Mucosa of descending colon (tissue), 3 donors: ENCODE data around the gene ARHGAP10. TPM values are rescaled to one million over a fixed set of nuclear protein-coding genes. Genes with fewer than 3 reads are reported as not detected.

Experiments used
- ATAC-seq: fragments of 200-7000 bp; cut with Tn5 transposase; one replicate; pipeline ENCODE4 v1.9.1; 2020; ENCODE audit warnings: mild to moderate bottlenecking, moderate library complexity
- DNase-seq, 3 donors: peaks; one replicate each; pipeline ENCODE4 v3.0.0-alpha.2; 2020
- H3K36me3 ChIP-seq: fragments of 200-600 bp; one replicate; pipeline ENCODE4 v1.8.0; 2021; ENCODE audit warnings: low read depth, mild to moderate bottlenecking
- H3K4me1 ChIP-seq: fragments of 200-600 bp; one replicate; pipeline ENCODE4 v1.8.0; 2021; ENCODE audit warnings: low read depth, mild to moderate bottlenecking
- H3K4me3 ChIP-seq: fragments of 200-600 bp; one replicate; pipeline ENCODE4 v1.8.0; 2021; ENCODE audit warnings: mild to moderate bottlenecking
- H3K9me3 ChIP-seq: fragments of 200-600 bp; one replicate; pipeline ENCODE4 v1.8.0; 2021; ENCODE audit warnings: mild to moderate bottlenecking
- intact Hi-C, 2 donors: fragments of 100-400 bp; cut with DNase I in 1 of 2; cut with micrococcal nuclease in 1 of 2; formaldehyde crosslinking; loops; one replicate each; pipeline versions ENCODE4 v1.11.0 to v1.11.1; 2022; cut with DNase I, micrococcal nuclease
- total RNA-seq, 3 donors: library from RNA; stranded (reverse); fragmentation: NEBNext Ultra II Directional in 2 of 3; extraction: Animal tissue kit (Norgen Biotek cat#: 25700) in 2 of 3; gene quantifications; one replicate each; pipeline versions ENCODE4 v1.2.1 to v1.2.4, GENCODE V29; 2021 to 2023
- TF ChIP-seq, protein P1 (sequence below): fragments of 200-600 bp; IDR thresholded peaks from one replicate; pipeline ENCODE4 v1.8.0; 2022; ENCODE audit warnings: antibody characterized with exemption, mild to moderate bottlenecking
- donor health status: DM: no; HTN: no; CAD: no; lungs with moderate emphysema.
- donor health status: DM: no; HTN: no; CAD: no.
- donor health status: DM: no; HTN: yes; CAD: no.

ARHGAP10 gene
- total RNA-seq, 3 donors from 2014 or later: 3.0 to 66.6 (median 8.1) TPM

DNA sequence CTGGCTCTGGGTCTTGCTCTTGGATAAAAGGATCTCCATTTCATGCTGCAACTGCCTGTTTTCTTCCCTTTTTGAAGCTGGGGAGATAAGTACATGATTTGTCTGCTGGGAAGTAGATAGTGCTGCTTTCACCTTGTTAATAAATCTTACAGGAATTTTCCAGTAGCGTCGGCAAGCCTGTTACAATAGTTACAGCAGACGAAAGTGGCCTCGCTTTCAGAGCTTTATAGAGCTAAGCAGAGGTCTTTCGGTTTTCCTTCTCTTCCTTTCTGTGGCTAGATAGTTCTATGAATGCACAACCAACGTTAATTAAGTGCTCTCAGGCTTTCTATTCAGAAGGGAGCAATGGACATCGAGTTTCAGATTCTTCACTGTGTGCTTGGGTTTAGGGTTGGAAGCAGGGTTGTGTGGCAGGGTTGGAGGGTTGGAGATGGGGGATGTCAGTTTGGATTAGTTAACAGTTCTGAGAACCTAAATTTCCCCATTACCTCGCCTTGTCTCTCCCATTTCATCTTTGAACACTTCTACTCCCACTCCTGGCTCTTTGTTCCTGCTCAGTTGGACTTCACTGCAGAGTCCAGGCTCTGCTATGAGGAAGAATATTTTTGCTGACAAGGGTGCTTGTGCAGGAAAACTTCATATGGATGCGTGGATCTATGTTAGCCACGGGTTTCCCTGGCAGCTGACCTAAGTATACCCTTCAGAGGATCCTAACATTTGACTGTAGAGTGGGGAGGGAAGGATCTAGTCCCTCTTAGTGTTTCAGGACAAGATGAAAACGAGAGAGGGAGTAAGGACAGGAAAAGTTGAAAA, 237.9 kb downstream of the ARHGAP10 start:
- ATAC-seq (no peak), DNase-seq (no peak)
- H3K4me1 ChIP-seq: peaks cover 7% of the 10 kb centered on the region
- TF ChIP-seq, protein P1, sequence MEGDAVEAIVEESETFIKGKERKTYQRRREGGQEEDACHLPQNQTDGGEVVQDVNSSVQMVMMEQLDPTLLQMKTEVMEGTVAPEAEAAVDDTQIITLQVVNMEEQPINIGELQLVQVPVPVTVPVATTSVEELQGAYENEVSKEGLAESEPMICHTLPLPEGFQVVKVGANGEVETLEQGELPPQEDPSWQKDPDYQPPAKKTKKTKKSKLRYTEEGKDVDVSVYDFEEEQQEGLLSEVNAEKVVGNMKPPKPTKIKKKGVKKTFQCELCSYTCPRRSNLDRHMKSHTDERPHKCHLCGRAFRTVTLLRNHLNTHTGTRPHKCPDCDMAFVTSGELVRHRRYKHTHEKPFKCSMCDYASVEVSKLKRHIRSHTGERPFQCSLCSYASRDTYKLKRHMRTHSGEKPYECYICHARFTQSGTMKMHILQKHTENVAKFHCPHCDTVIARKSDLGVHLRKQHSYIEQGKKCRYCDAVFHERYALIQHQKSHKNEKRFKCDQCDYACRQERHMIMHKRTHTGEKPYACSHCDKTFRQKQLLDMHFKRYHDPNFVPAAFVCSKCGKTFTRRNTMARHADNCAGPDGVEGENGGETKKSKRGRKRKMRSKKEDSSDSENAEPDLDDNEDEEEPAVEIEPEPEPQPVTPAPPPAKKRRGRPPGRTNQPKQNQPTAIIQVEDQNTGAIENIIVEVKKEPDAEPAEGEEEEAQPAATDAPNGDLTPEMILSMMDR: no peak
- H3K9me3 ChIP-seq: no peaks in the 10 kb centered on the region
- H3K4me3 ChIP-seq: no peak overlapping the region
- intact Hi-C loops: no loop called here
- H3K36me3 ChIP-seq: no peaks in the 10 kb centered on the region

DNA sequence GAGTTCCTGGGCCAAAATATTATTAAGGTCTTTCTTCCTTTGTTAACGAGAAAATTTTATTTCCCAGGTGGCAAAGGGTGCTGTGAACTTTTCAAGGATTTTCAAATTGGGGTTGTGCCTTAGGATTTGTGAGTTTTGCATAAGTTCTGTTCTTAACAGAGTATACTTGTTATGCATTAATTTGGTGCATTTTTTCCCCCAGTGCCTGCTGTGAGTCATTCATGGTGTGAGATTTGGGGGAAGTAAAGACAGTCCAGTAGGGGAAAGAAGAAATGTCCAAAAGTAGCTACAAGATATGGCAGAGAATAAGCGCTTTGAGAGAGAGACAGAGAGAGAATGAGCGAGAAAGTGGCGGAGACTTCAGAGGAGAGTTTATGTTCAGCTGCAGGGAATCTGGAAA, 239.2 kb downstream of the ARHGAP10 start:
- DNase-seq: no peak
- no peak overlapping the region for H3K4me3 ChIP-seq
- intact Hi-C loops: no loop called here
- TF ChIP-seq, protein P1: no peak
- H3K36me3 ChIP-seq: no peaks in the 10 kb centered on the region
- H3K4me1 ChIP-seq: no peaks in the 10 kb centered on the region
- ATAC-seq: no peak
- H3K9me3 ChIP-seq: no peaks in the 10 kb centered on the region

DNA sequence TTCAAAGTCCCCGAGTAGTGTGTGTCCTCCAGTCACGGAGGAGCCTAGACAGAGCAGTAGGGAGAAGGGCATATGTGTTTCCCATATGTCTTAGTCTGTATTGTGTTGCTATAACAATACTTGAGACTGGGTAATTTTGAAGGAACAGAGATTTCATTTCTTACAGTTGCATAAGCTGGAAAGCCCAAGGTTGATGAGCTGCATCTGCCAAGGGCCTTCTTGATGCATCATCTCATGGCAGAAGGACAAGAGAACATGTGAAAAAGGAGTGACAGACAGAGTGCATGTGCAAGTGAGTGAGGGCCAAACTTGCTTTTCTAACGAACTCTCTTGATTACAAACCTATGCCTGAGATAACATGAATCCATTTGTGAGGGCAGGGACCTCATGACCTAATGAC, 243.4 kb downstream of the ARHGAP10 start:
- intact Hi-C loops: no loop called here
- ATAC-seq (no peak), DNase-seq (no peak)
- H3K9me3 ChIP-seq: no peaks in the 10 kb centered on the region
- no peak overlapping the region for H3K4me3 ChIP-seq
- H3K36me3 ChIP-seq: no peaks in the 10 kb centered on the region
- no peaks in the 10 kb centered on the region for H3K4me1 ChIP-seq
- TF ChIP-seq, protein P1: no peak

DNA sequence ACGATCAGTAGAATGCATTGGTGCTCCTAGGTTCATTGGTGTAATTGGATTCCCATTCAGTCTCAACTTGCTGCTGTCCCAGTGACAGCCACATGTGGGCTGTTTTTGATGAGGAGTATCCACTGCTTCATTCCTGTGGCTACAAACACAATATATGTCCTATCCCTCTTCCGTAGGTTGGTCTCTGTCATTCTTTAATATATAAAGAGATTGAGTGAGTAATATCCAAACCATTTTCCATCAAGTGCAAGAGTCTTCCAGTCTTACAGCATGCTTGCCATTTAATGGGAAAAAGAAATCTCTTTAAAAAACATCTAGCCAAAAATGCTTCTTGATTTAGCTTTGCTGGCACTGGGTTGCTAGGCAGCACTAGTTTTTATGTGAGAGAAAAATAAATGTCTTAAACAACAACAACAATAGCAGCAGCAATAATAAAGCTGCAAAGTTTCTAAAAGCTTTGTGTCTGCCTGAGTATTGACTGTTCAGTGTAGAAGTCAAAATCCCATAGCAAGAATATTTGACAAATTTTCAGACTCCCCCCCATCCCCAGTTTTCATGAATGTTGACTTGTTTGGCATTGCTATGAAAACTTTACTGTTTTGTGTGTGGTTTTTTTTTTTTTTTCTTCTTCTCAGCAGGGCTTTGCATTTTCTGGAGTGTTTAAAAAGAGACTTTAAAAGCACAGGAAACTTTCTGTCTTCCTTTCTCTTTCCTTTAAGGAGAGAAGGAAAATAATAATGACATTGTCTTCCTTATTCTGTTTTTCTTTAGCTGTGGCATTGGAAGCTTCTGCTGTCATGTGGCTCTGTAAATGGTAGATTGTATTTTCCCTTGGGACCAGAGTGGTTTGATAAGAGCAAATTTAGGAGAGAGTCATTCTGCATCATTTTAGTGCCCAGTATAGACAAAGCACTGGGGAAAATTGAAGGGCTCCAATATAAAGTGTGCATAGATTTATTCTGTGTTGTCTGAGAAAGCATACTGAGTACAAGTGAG, 244.3 kb downstream of the ARHGAP10 start:
- Histone ChIP-seq H3K36me3 (no peaks in the 10 kb centered on the region), H3K9me3 (no peaks in the 10 kb centered on the region), H3K4me3 (no peak overlapping the region), H3K4me1 (no peaks in the 10 kb centered on the region)
- intact Hi-C loops: no loop called here
- DNase-seq (no peak), ATAC-seq (no peak)
- TF ChIP-seq, protein P1: no peak

DNA sequence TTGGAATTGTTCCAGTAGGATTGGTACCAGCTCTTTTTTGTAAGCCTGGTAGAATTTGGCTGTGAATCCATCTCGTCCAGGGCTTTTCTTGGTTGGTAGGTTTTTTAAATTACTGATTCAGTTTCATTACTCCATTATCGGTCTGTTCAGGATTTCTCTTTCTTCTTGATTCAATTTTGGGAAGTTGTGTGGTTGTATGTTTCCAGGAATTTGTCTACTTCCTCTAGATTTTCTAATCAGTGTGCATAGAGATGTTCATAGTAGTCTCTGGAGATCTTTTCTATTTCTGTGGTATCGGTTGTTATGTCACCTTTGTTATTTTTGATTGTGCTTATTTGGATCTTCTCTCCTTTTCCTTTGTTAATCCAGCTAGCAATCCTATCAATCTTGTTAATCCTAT, 248.7 kb downstream of the ARHGAP10 start:
- no peak for DNase-seq
- Histone ChIP-seq H3K36me3 (no peaks in the 10 kb centered on the region), H3K9me3 (no peaks in the 10 kb centered on the region), H3K4me3 (no peak overlapping the region), H3K4me1 (no peaks in the 10 kb centered on the region)
- no peak for ATAC-seq
- TF ChIP-seq, protein P1: no peak
- intact Hi-C loops: no loop called here
